GM12801 (cell line): ENCODE data around the gene SLC17A4.

ENCODE experiments used
- CTCF ChIP-seq: IDR thresholded peaks from one replicate; pipeline ENCODE4 v1.5.1; 2011; ENCODE audit warnings: control low read depth; ENCODE audit not compliant: insufficient read length; ENCODE audit errors: extremely low read depth

Gene SLC17A4

DNA sequence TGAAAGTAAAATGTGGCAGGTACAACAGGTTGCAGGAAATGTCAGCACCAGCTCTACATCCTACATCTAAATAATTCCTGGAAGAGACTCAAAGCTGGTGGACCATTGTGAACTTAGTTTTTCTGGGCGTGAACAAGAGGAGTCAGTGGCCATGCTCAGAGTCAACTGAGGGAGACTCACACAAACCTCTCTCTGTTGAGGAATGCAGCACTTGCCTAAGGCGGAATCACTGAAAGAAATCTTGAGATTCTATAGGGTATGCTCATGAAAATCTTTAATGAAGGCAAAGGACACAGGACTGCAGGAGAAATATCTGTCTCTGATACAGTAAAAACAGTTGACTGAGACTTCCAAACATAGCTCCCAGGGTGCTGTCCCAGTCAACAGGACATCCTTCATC is 22.5 kb downstream of the SLC17A4 start:
- TF ChIP-seq CTCF: no peak

DNA sequence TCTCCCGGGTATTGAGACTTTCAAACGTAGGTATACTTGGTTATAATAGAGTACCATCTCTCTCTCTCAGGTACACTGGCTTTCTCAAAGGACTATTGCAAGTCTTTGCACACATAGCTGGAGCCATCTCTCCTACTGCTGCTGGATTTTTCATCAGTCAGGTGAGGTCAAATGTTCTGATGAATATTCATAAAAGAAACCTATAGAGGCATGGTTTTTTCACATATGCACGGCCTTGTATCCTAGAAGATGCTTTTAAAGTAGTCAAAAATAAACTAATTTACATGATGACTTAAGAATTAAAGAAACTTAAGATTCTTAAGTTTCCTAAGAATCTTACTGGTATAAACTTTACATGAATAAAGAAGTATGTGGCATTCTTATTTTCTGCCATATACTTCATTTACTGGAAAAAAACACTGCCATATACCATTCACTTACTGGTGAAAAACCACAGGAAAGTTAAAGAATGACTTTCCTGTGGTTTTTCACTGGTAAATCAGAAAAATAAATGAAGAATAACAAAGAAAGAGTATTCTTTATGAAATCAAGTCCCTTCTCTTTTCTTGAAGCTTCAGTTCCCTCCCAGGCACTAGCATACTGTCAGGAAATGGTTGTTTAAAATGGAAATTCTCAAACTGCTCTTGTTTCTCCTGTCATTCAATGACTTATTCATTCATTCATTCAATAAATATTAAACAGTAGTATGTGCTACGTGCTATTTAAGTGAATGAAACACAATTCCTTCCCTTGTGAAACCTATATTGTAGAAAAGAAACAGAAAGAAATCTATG is 23.5 kb downstream of the SLC17A4 start:
- TF ChIP-seq CTCF: no peak

GRCh38 chr6:25781134-25781533 is 26.6 kb downstream of the SLC17A4 start:
- TF ChIP-seq CTCF: no peak

- TF ChIP-seq CTCF: no peak
These were observed 32.9 kb downstream of the SLC17A4 start for GRCh38 chr6:25787428-25787827.

GRCh38 chr6:25788305-25788922 is 33.9 kb downstream of the SLC17A4 start:
- TF ChIP-seq CTCF: no peak

- TF ChIP-seq CTCF: no peak
These were observed 34.9 kb downstream of the SLC17A4 start for GRCh38 chr6:25789475-25789874.

DNA sequence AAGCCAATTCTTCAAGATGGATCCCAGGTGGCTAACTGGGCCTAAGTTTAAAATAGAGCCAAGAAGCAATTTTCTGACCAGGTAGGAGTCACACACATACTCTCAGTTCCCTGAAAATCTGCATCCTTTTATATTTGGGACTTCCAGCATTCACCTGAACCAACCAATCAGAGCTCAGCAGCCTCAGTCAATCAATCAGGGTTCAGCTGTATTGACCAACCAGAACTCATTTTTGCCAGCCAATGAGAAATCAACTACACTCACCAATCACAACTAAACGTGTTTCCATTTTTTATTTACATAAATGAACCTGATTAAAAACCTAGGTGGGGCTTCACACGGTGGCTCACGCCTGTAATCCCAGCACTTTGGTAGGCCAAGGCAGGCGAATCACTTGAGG is 37.5 kb downstream of the SLC17A4 start:
- no peak for TF ChIP-seq CTCF
